OCI-LY3 (cell line): ENCODE data around the gene FLNB.

Experiments
- EZH2phosphoT487 ChIP-seq: fragments of 200-600 bp; shearing (Covaris generic); IDR thresholded peaks from 2 replicates; pipeline ENCODE4 v1.6.1; 2018; ENCODE audit warnings: antibody characterized with exemption, mixed run types, low read depth
- TF ChIP-seq, protein P1 (sequence below): fragments of 200-600, 300-600 bp; sonication (generic); IDR thresholded peaks from 2 replicates; pipeline ENCODE4 v1.5.1; 2014; ENCODE audit warnings: antibody characterized with exemption, low read length, low read depth

- TF ChIP-seq, protein P1, sequence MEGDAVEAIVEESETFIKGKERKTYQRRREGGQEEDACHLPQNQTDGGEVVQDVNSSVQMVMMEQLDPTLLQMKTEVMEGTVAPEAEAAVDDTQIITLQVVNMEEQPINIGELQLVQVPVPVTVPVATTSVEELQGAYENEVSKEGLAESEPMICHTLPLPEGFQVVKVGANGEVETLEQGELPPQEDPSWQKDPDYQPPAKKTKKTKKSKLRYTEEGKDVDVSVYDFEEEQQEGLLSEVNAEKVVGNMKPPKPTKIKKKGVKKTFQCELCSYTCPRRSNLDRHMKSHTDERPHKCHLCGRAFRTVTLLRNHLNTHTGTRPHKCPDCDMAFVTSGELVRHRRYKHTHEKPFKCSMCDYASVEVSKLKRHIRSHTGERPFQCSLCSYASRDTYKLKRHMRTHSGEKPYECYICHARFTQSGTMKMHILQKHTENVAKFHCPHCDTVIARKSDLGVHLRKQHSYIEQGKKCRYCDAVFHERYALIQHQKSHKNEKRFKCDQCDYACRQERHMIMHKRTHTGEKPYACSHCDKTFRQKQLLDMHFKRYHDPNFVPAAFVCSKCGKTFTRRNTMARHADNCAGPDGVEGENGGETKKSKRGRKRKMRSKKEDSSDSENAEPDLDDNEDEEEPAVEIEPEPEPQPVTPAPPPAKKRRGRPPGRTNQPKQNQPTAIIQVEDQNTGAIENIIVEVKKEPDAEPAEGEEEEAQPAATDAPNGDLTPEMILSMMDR: no peak
- no peak for TF ChIP-seq EZH2phosphoT487
Measured at GRCh38 chr3:58042947-58043707, 34.9 kb downstream of the FLNB start.
